HepG2 (cell line): ENCODE data around the gene PNPLA2. TPM values are rescaled to one million over a fixed set of nuclear protein-coding genes. Genes with fewer than 3 reads are reported as not detected.

Source experiments
- ATAC-seq: fragments of 200-7000 bp; cut with Tn5 transposase; 3 replicates; pipeline ENCODE4 v1.9.1; 2020; ENCODE audit warnings: mild to moderate bottlenecking, moderate library complexity
- BruUV-seq: library from RNA; stranded (reverse); fragments of 400-500 nt; replicated peaks from 2 replicates; lab custom pipeline; 2021; lab: Mats Ljungman, UMichigan
- CTCF ChIA-PET: fragments of 300-600 bp; formaldehyde crosslinking; extraction: SDS; loops from one replicate; lab custom pipeline; 2021; ENCODE audit warnings: low total read pairs, inconsistent platforms, low intra/inter-chr PET ratio; lab: Yijun Ruan, JAX
- POLR2A ChIA-PET: fragments of 350-600 bp; sonication (Branson Sonifier 250); formaldehyde crosslinking; loops from one replicate; lab custom pipeline; 2020; ENCODE audit warnings: antibody characterized with exemption, inconsistent platforms; lab: Yijun Ruan, JAX
- DNase-seq: peaks from one replicate; pipeline ENCODE4 v3.0.0-alpha.2; 2015; ENCODE audit warnings: low spot score
- FAIRE-seq: peaks from 3 replicates; lab custom pipeline; 2011; peaks lifted over from hg19 to GRCh38; lab: Jason Lieb, UNC
- H2AFZ ChIP-seq: one replicate; pipeline ENCODE4 v1.6.1; 2011; ENCODE audit warnings: low read length, inconsistent platforms
- H3K27ac ChIP-seq: fragments of 300-600 bp; 3 replicates; pipeline ENCODE4 v1.8.0; 2011; ENCODE audit warnings: mixed run types, mild to moderate bottlenecking, mixed read lengths, low read length, inconsistent platforms; ENCODE audit not compliant: insufficient read depth; ENCODE audit errors: extremely low read length
- H3K27me3 ChIP-seq, 2 experiments: fragments of 200-600 bp in 1 of 2; 2 replicates in 1 of 2; 3 replicates in 1 of 2; pipeline versions ENCODE4 v1.6.0 to v1.8.0; 2011; ENCODE audit warnings: low read length in 2 of 2, mild to moderate bottlenecking in 2 of 2, moderate library complexity in 2 of 2, inconsistent platforms in 1 of 2; ENCODE audit not compliant: insufficient read depth in 2 of 2, control insufficient read depth in 1 of 2
- H3K36me3 ChIP-seq, 2 experiments: fragments of 200-600 bp in 1 of 2; replicated peaks in 1 of 2; 2 replicates in 1 of 2; 3 replicates in 1 of 2; pipeline versions ENCODE4 v1.5.1 to v1.8.0; 2011; ENCODE audit warnings: low read length in 2 of 2, inconsistent platforms in 1 of 2; ENCODE audit not compliant: insufficient read depth in 2 of 2, control insufficient read depth in 1 of 2
- H3K4me1 ChIP-seq: 2 replicates; pipeline ENCODE4 v1.5.1; 2012; ENCODE audit warnings: low read length, inconsistent platforms; ENCODE audit not compliant: insufficient read depth
- H3K4me2 ChIP-seq: 2 replicates; pipeline ENCODE4 v1.6.0; 2011; ENCODE audit warnings: low read depth, low read length, inconsistent platforms
- H3K4me3 ChIP-seq, 3 experiments: fragments of 200-600 bp in 1 of 3; sonication (generic), shearing (Covaris generic) in 1 of 3; replicated peaks in 1 of 3; 2 replicates each; pipeline ENCODE4 v1.5.1; 2011 to 2016; ENCODE audit warnings: low read length in 3 of 3, inconsistent platforms in 2 of 3, low read depth in 2 of 3, mild to moderate bottlenecking in 2 of 3, control low read depth in 1 of 3, mixed read lengths in 1 of 3; ENCODE audit not compliant: insufficient read depth in 1 of 3
- H3K79me2 ChIP-seq: one replicate; pipeline ENCODE4 v1.6.1; 2011; ENCODE audit warnings: low read length, inconsistent platforms; ENCODE audit not compliant: insufficient read depth
- H3K9ac ChIP-seq: 2 replicates; pipeline ENCODE4 v1.6.0; 2011; ENCODE audit warnings: mild to moderate bottlenecking, low read depth, low read length, inconsistent platforms; ENCODE audit not compliant: insufficient read depth
- H3K9me3 ChIP-seq: 2 replicates; pipeline ENCODE4 v1.5.1; 2012; ENCODE audit warnings: mild to moderate bottlenecking, low read length
- H4K20me1 ChIP-seq: 2 replicates; pipeline ENCODE4 v1.6.0; 2011; ENCODE audit warnings: inconsistent platforms, mild to moderate bottlenecking, low read length, moderate library complexity; ENCODE audit not compliant: insufficient read depth
- FOXO4 ChIP-seq: sonication (generic); formaldehyde crosslinking; conservative IDR thresholded peaks from 2 replicates; pipeline ENCODE4 v1.8.1; 2023; ENCODE audit warnings: missing genetic modification reagents
- GZF1 ChIP-seq: sonication (generic); formaldehyde crosslinking; IDR thresholded peaks from 2 replicates; pipeline ENCODE4 v1.5.1; 2020; ENCODE audit warnings: mild to moderate bottlenecking, missing genetic modification reagents
- HNRNPL ChIP-seq: fragments of 200-400 bp; formaldehyde crosslinking; IDR thresholded peaks from 2 replicates; pipeline ENCODE4 v1.6.1; 2017; ENCODE audit warnings: mild to moderate bottlenecking, low read depth, low read length
- MAZ ChIP-seq, 2 experiments: sonication (generic) in 1 of 2; formaldehyde crosslinking in 1 of 2; IDR thresholded peaks; 2 replicates each; pipeline versions ENCODE4 v1.5.0 to v1.6.1; 2012 to 2020; ENCODE audit warnings: low read depth in 2 of 2, mild to moderate bottlenecking in 2 of 2, borderline replicate concordance in 1 of 2, improper control_type of control experiment in 1 of 2, low read length in 1 of 2, missing genetic modification reagents in 1 of 2, moderate library complexity in 1 of 2
- POGK ChIP-seq: sonication (generic); formaldehyde crosslinking; conservative IDR thresholded peaks from 2 replicates; pipeline ENCODE4 v1.8.0; 2022; ENCODE audit warnings: mild to moderate bottlenecking, moderate library complexity, missing genetic modification reagents
- RBFOX2 ChIP-seq: fragments of 200-400 bp; formaldehyde crosslinking; IDR thresholded peaks from 2 replicates; pipeline ENCODE4 v1.6.1; 2017; ENCODE audit warnings: low read depth, mild to moderate bottlenecking, low read length
- STAG1 ChIP-seq: sonication (generic); formaldehyde crosslinking; IDR thresholded peaks from 2 replicates; pipeline ENCODE4 v1.4.0; 2020; ENCODE audit warnings: missing genetic modification reagents
- XRCC5 ChIP-seq: fragments of 200-400 bp; formaldehyde crosslinking; optimal IDR thresholded peaks from 2 replicates; pipeline ENCODE3; 2017; ENCODE audit warnings: mild to moderate bottlenecking, low read length
- WGBS: methylation state at CpG from one replicate; pipeline ENCODE4 v1.1.6; 2017; ENCODE audit warnings: low lambda C conversion rate; 5-methylcytosine and 5-hydroxymethylcytosine counted together
- in situ Hi-C: cut with HindIII; loops from 2 replicates; pipeline ENCODE4 v1.10.0; 2017; ENCODE audit warnings: low pct_unique_long_range_greater_than_20kb; ENCODE audit not compliant: extremely low pct_ligation_motif_present
- intact Hi-C: fragments of 100-400 bp; cut with micrococcal nuclease; formaldehyde crosslinking; loops from one replicate; pipeline ENCODE4 v1.10.0; 2022; ENCODE audit not compliant: unreplicated experiment
- polyA plus RNA-seq, 8 experiments: library from polyadenylated mRNA; depleted of rRNA in 3 of 8; stranded (reverse) in 7 of 8; unstranded in 1 of 8; fragments of >200 nt; fragmentation: Illumina TruSeq in 4 of 8; extraction: Trizol in 4 of 8; gene quantifications; 2 replicates each; pipeline versions ENCODE4 v1.2.1 to v1.2.3, GENCODE V29; 2011 to 2016; ENCODE audit warnings: low read depth in 4 of 8, missing spikeins in 1 of 8, mixed read lengths in 1 of 8; ENCODE audit not compliant: insufficient read depth in 1 of 8
- total RNA-seq, 5 experiments: library from RNA; depleted of rRNA; stranded (reverse); fragments of >200 nt; fragmentation: Illumina TruSeq; extraction: Trizol; gene quantifications; 2 replicates each; pipeline ENCODE4 v1.2.3, GENCODE V29; 2016; ENCODE audit warnings: low read depth in 1 of 5
- TF ChIP-seq, protein P1 (sequence below): sonication (generic); formaldehyde crosslinking; IDR thresholded peaks from 2 replicates; pipeline ENCODE4 v1.5.0; 2020; ENCODE audit warnings: mild to moderate bottlenecking, missing genetic modification reagents, moderate library complexity
- TF ChIP-seq, protein P2 (sequence below): sonication (generic); formaldehyde crosslinking; IDR thresholded peaks from 2 replicates; pipeline ENCODE4 v1.4.0; 2020; ENCODE audit warnings: mild to moderate bottlenecking, missing genetic modification reagents
- TF ChIP-seq, protein P3 (sequence below): sonication (generic); formaldehyde crosslinking; IDR thresholded peaks from 2 replicates; pipeline ENCODE4 v1.4.0; 2020; ENCODE audit warnings: low read depth, mild to moderate bottlenecking, missing genetic modification reagents

Gene PNPLA2
- total and polyA plus RNA-seq, 2 of the 13 experiments (the other 11 are each of a cell fraction or from before 2014, with no cell fraction given) = 10.5 to 43.2 TPM

DNA sequence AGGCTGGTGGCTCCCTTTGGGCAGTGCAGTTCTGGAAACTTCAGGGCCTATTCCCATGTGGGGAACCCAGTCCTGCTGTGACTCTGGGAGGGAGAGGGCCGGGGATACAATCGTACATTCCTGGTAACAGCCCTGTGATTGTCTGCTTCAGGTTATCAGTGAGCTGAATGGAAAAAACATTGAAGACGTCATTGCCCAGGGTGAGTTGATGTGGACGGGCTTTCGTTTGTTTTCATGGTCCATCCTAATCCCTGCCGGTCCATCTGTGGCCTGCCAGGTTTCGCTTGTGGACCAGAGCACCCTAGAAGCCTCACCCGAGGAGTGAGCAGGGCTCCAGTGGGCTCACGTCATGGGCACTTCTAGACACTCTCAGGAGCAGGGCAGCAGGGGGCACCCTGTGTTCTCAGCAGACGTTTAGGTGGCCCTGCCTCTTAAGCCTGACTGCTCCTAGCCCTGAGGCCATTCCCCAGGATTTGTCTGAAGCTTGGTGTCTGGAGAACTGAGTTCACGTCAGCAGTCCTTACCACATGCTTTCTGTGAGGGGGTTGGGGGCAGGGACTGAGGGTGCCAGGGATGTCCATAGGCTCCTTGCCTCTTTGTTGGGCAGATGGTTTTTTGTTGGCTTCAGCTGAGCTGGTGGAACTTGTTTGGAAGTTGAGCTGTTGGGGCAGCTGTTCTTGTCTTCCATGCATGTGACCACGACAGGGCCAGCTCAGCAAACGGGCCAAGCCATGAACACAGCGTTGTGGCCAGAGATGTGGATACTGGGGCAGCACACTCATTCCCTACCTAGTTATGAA is 7.1 kb upstream of the PNPLA2 start:
- H3K4me3 ChIP-seq = peak overlapping the region; percentile 97 to 100 (median 99); a peak in 5 of 6 replicates
- 0 out of 2 replicates have a peak, but pooled peaks have one; percentile 51 for TF ChIP-seq HNRNPL
- TF ChIP-seq XRCC5 = peak; percentile 11
- no peak for TF ChIP-seq MAZ (IDR thresholded peaks at IDR 0.05; ENCODE audit: borderline replicate concordance, low read depth, low read length)
- TF ChIP-seq MAZ (CRISPR knock-in tag; IDR thresholded peaks at IDR 0.05; ENCODE audit: low read depth) = 0 out of 2 replicates have a peak, but pooled peaks have one; percentile 32
- TF ChIP-seq POGK (CRISPR knock-in tag) = no peak
- TF ChIP-seq GZF1 = no peak
- TF ChIP-seq, protein P1, sequence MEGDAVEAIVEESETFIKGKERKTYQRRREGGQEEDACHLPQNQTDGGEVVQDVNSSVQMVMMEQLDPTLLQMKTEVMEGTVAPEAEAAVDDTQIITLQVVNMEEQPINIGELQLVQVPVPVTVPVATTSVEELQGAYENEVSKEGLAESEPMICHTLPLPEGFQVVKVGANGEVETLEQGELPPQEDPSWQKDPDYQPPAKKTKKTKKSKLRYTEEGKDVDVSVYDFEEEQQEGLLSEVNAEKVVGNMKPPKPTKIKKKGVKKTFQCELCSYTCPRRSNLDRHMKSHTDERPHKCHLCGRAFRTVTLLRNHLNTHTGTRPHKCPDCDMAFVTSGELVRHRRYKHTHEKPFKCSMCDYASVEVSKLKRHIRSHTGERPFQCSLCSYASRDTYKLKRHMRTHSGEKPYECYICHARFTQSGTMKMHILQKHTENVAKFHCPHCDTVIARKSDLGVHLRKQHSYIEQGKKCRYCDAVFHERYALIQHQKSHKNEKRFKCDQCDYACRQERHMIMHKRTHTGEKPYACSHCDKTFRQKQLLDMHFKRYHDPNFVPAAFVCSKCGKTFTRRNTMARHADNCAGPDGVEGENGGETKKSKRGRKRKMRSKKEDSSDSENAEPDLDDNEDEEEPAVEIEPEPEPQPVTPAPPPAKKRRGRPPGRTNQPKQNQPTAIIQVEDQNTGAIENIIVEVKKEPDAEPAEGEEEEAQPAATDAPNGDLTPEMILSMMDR (CRISPR knock-in tag) = peak; percentile 49
- no peak for TF ChIP-seq FOXO4 (CRISPR knock-in tag)
- TF ChIP-seq, protein P2, sequence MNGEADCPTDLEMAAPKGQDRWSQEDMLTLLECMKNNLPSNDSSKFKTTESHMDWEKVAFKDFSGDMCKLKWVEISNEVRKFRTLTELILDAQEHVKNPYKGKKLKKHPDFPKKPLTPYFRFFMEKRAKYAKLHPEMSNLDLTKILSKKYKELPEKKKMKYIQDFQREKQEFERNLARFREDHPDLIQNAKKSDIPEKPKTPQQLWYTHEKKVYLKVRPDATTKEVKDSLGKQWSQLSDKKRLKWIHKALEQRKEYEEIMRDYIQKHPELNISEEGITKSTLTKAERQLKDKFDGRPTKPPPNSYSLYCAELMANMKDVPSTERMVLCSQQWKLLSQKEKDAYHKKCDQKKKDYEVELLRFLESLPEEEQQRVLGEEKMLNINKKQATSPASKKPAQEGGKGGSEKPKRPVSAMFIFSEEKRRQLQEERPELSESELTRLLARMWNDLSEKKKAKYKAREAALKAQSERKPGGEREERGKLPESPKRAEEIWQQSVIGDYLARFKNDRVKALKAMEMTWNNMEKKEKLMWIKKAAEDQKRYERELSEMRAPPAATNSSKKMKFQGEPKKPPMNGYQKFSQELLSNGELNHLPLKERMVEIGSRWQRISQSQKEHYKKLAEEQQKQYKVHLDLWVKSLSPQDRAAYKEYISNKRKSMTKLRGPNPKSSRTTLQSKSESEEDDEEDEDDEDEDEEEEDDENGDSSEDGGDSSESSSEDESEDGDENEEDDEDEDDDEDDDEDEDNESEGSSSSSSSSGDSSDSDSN = 0 out of 2 replicates have a peak, but pooled peaks have one; percentile 24
- TF ChIP-seq STAG1 (CRISPR knock-in tag) = peak; percentile 23; the same call in 1 of the 2 replicates
- peak; percentile 21; the same call in 1 of the 2 replicates for TF ChIP-seq RBFOX2
- TF ChIP-seq, protein P3, sequence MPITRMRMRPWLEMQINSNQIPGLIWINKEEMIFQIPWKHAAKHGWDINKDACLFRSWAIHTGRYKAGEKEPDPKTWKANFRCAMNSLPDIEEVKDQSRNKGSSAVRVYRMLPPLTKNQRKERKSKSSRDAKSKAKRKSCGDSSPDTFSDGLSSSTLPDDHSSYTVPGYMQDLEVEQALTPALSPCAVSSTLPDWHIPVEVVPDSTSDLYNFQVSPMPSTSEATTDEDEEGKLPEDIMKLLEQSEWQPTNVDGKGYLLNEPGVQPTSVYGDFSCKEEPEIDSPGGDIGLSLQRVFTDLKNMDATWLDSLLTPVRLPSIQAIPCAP (CRISPR knock-in tag) = no peak
- 59% methylated on average over 13 of the region's 14 CpGs for WGBS
- BruUV-seq = no TSS peak
- FAIRE-seq = no peak
- H3K27me3 ChIP-seq = no peaks in the 10 kb centered on the region; a peak in 1 of 5 replicates
- ATAC-seq = no peak
- in situ Hi-C loops (no loop called here), intact Hi-C loops (no loop called here)
- H4K20me1 ChIP-seq = peaks cover 24% of the 10 kb centered on the region
- H3K9ac ChIP-seq = peak overlapping the region; percentile 98
- no peak overlapping the region for H2AFZ ChIP-seq
- ChIA-PET CTCF (no interaction called here), POLR2A (interaction anchor here (0.8 to 1.9 kb wide), 4 partner anchors 8 to 141 kb away, joined by 3 to 14 read pairs (median 6); partner anchors contain the start of gene PNPLA2)
- H3K27ac ChIP-seq = peak overlapping the region; percentile 95
- H3K79me2 ChIP-seq = peaks cover 33% of the 10 kb centered on the region
- H3K36me3 ChIP-seq = peaks cover 19 to 27% of the 10 kb centered on the region in 2 experiments
- peak overlapping the region; percentile 93 for H3K4me2 ChIP-seq
- DNase-seq = no peak
- H3K9me3 ChIP-seq = no peaks in the 10 kb centered on the region
- peaks cover 41% of the 10 kb centered on the region for H3K4me1 ChIP-seq
